Stimulated activated CD8-positive, alpha-beta memory T cell treated with anti-CD3 and anti-CD28 coated beads, Interleukin-15, amount 100 ng/mL, for 24 hours (primary cell): ENCODE data around the gene IL15.

Experiments used
- DNase-seq: peaks from one replicate; pipeline ENCODE4 v3.0.0-alpha.2; 2020; ENCODE audit warnings: low read depth

IL15 gene

GRCh38 chr4:141782205-141782604 is 145.8 kb downstream of the IL15 start:
- no peak for DNase-seq
